ENCODE results near the gene BABAM2. TPM values are rescaled to one million over a fixed set of nuclear protein-coding genes. Genes with fewer than 3 reads are reported as not detected.

BABAM2 gene
- total and polyA plus RNA-seq, 9 of the 15 experiments (the other 6 are each of a cell fraction or from before 2014, with no cell fraction given) = 10.9 to 37.4 (median 25.6) TPM

- TF ChIP-seq REST (IDR thresholded peaks at IDR 0.05; ENCODE audit: borderline replicate concordance) (no peak), REST (CRISPR knock-in tag; IDR thresholded peaks at IDR 0.05; ENCODE audit: low read depth) (no peak), BRF2 (IDR thresholded peaks at IDR 0.05; ENCODE audit: borderline replicate concordance, insufficient read depth, insufficient read length) (no peak), DPF2 (IDR thresholded peaks at IDR 0.05) (no peak)
These were observed 443.3 kb downstream of the BABAM2 start (continued) for GRCh38 chr2:28333606-28334526.
